NCI-H2171 (cell line): ENCODE data around the gene ASCC1.
"Not testable (repeated sequence)": the region's sequence is repeated elsewhere in the genome, so short reads cannot be mapped to it uniquely, and the experiment has no call there.

Source experiments
- DNase-seq: peaks from one replicate; lab custom pipeline; 2025; lab: John Stamatoyannopoulos, UW

ASCC1 gene

GRCh38 chr10:72215611-72216549, at the start of gene ASCC1, which contains the start of gene ANAPC16:
ASCC1 (minus strand) TSS chr10:72216276; CDS start chr10:72213298, 2,978 bp downstream.
ANAPC16 (plus strand) TSS chr10:72216012; CDS start chr10:72223915, 7,903 bp downstream.
- peak; percentile 71 for DNase-seq

GRCh38 chr10:72265508-72265907, 49.4 kb upstream of the ASCC1 start:
- DNase-seq = no peak

GRCh38 chr10:72264536-72264935, 48.5 kb upstream of the ASCC1 start:
- no peak for DNase-seq

- DNase-seq = peak; percentile 84
These were observed 47.7 kb upstream of the ASCC1 start for GRCh38 chr10:72263613-72264241.

GRCh38 chr10:72261784-72262404, 45.8 kb upstream of the ASCC1 start:
- no peak for DNase-seq

- peak; percentile 16 for DNase-seq
These were observed 45.1 kb upstream of the ASCC1 start for GRCh38 chr10:72260976-72261783.

GRCh38 chr10:72260239-72260975, 44.3 kb upstream of the ASCC1 start:
- DNase-seq = no peak

GRCh38 chr10:72259491-72260238, 43.6 kb upstream of the ASCC1 start:
- DNase-seq = no peak

GRCh38 chr10:72258617-72259016, 42.5 kb upstream of the ASCC1 start:
- DNase-seq = no peak

- DNase-seq = no peak
These were observed 41.2 kb upstream of the ASCC1 start for GRCh38 chr10:72257051-72257892.

- no peak for DNase-seq
These were observed 40.1 kb upstream of the ASCC1 start for GRCh38 chr10:72255977-72256729.

GRCh38 chr10:72254813-72255568, 38.9 kb upstream of the ASCC1 start:
- peak; percentile 15 for DNase-seq

GRCh38 chr10:72253578-72253977, 37.5 kb upstream of the ASCC1 start:
- no peak for DNase-seq

- DNase-seq = no peak
These were observed 36.9 kb upstream of the ASCC1 start for GRCh38 chr10:72252972-72253371.

- no peak for DNase-seq
These were observed 35.6 kb upstream of the ASCC1 start for GRCh38 chr10:72251635-72252034.

GRCh38 chr10:72250666-72251065, 34.6 kb upstream of the ASCC1 start:
- DNase-seq = no peak

- not testable (repeated sequence) for DNase-seq
These were observed 33.2 kb upstream of the ASCC1 start for GRCh38 chr10:72249176-72249862.
